K562 (cell line): Measurements from ENCODE around the gene CAST. TPM values are rescaled to one million over a fixed set of nuclear protein-coding genes. Genes with fewer than 3 reads are reported as not detected.

Experiments
- ATAC-seq: fragments of 200-7000 bp; cut with Tn5 transposase; 3 replicates; pipeline ENCODE4 v1.9.1; 2020; ENCODE audit warnings: moderate library complexity
- BruUV-seq: library from RNA; stranded (reverse); fragments of 400-500 nt; replicated peaks from 2 replicates; lab custom pipeline; 2021; lab: Mats Ljungman, UMichigan
- CTCF ChIA-PET: fragments of 300-600 bp; formaldehyde crosslinking; extraction: SDS; loops from one replicate; lab custom pipeline; 2021; ENCODE audit warnings: low intra/inter-chr PET ratio; lab: Yijun Ruan, JAX
- POLR2A ChIA-PET: fragments of 300-600, 350-650 bp; sonication (Branson Sonifier 250); formaldehyde crosslinking; extraction: SDS; loops from one replicate; lab custom pipeline; 2021; ENCODE audit warnings: antibody characterized with exemption, inconsistent platforms; lab: Yijun Ruan, JAX
- DNase-seq, 4 experiments: peaks; one replicate each; pipeline versions ENCODE4 v3.0.0 to v3.0.0-alpha.2; 2011 to 2018; ENCODE audit warnings: low spot score in 3 of 4, mixed read lengths in 3 of 4; ENCODE audit errors: extremely low read depth in 1 of 4
- FAIRE-seq: peaks from 2 replicates; lab custom pipeline; 2011; peaks lifted over from hg19 to GRCh38; lab: Jason Lieb, UNC
- H2AFZ ChIP-seq: 2 replicates; pipeline ENCODE4 v1.6.0; 2011; ENCODE audit warnings: low read depth, low read length, control low read depth, inconsistent platforms
- H3K27ac ChIP-seq: fragments of 200-600 bp; 3 replicates; pipeline ENCODE4 v1.8.0; 2011; ENCODE audit warnings: low read depth, mild to moderate bottlenecking, control low read depth, inconsistent platforms, low read length, moderate library complexity, mixed read lengths; ENCODE audit errors: extremely low read depth
- H3K27me3 ChIP-seq, 2 experiments: fragments of 300-600 bp in 1 of 2; 2 replicates in 1 of 2; 3 replicates in 1 of 2; pipeline versions ENCODE4 v1.6.0 to v1.8.0; 2011; ENCODE audit warnings: inconsistent platforms in 2 of 2, low read length in 2 of 2, mild to moderate bottlenecking in 1 of 2, mixed read lengths in 1 of 2, moderate library complexity in 1 of 2; ENCODE audit not compliant: control insufficient read depth in 2 of 2, insufficient read depth in 2 of 2
- H3K36me3 ChIP-seq: fragments of 300-600 bp; 3 replicates; pipeline ENCODE4 v1.8.0; 2011; ENCODE audit warnings: mild to moderate bottlenecking, low read length, inconsistent platforms; ENCODE audit not compliant: control insufficient read depth, insufficient read depth
- H3K4me1 ChIP-seq, 2 experiments: fragments of 200-600 bp in 1 of 2; replicated peaks in 1 of 2; 2 replicates in 1 of 2; 3 replicates in 1 of 2; pipeline versions ENCODE4 v1.5.1 to v1.8.0; 2011; ENCODE audit warnings: inconsistent platforms in 2 of 2, low read length in 2 of 2, mild to moderate bottlenecking in 1 of 2, mixed read lengths in 1 of 2, moderate library complexity in 1 of 2; ENCODE audit not compliant: control insufficient read depth in 2 of 2, insufficient read depth in 2 of 2
- H3K4me2 ChIP-seq: 2 replicates; pipeline ENCODE4 v1.6.1; 2011; ENCODE audit warnings: low read length, control low read depth, inconsistent platforms, mixed read lengths; ENCODE audit not compliant: insufficient read depth
- H3K4me3 ChIP-seq: fragments of 200-600 bp; sonication (generic), shearing (Covaris generic); 2 replicates; pipeline ENCODE4 v1.5.1; 2016; ENCODE audit warnings: control low read depth, inconsistent platforms
- H3K79me2 ChIP-seq: fragments of 200-600 bp; 3 replicates; pipeline ENCODE4 v1.8.0; 2011; ENCODE audit warnings: low read length, inconsistent platforms; ENCODE audit not compliant: control insufficient read depth, insufficient read depth
- H3K9ac ChIP-seq, 2 experiments: 2 replicates each; pipeline versions ENCODE4 v1.6.0 to v1.6.1; 2011; ENCODE audit warnings: low read depth in 2 of 2, low read length in 2 of 2, control low read depth in 1 of 2, inconsistent platforms in 1 of 2, mild to moderate bottlenecking in 1 of 2, mixed read lengths in 1 of 2; ENCODE audit not compliant: insufficient read depth in 1 of 2
- H3K9me1 ChIP-seq: one replicate; pipeline ENCODE4 v1.6.0; 2011; ENCODE audit warnings: inconsistent platforms, mild to moderate bottlenecking, low read length, moderate library complexity; ENCODE audit not compliant: control insufficient read depth, insufficient read depth
- H3K9me3 ChIP-seq: replicated peaks from 2 replicates; pipeline ENCODE4 v1.5.1; 2011; ENCODE audit warnings: low read depth, low read length, inconsistent platforms; ENCODE audit not compliant: control insufficient read depth, insufficient read depth
- H4K20me1 ChIP-seq: replicated peaks from 2 replicates; pipeline ENCODE4 v1.6.1; 2011; ENCODE audit warnings: low read length, inconsistent platforms, mixed read lengths; ENCODE audit not compliant: control insufficient read depth, insufficient read depth
- ARID2 ChIP-seq: fragments of 450-650 bp; IDR thresholded peaks from 2 replicates; pipeline ENCODE4 v1.6.1; 2017; ENCODE audit warnings: antibody characterized with exemption, mild to moderate bottlenecking
- DIDO1 ChIP-seq: fragments of 450-650 bp; IDR thresholded peaks from 2 replicates; pipeline ENCODE4 v1.6.1; 2016; ENCODE audit warnings: low read depth, missing biosample characterization, missing genetic modification characterization
- FOXJ2 ChIP-seq: fragments of 200-800 bp; sonication (Bioruptor generic); IDR thresholded peaks from 2 replicates; pipeline ENCODE4 v1.6.1; 2016; ENCODE audit warnings: missing genetic modification characterization, missing compliant biosample characterization
- FOXM1 ChIP-seq, 2 experiments: fragments of 450-650 bp in 1 of 2; sonication (generic) in 1 of 2; formaldehyde crosslinking in 1 of 2; IDR thresholded peaks; 2 replicates each; pipeline versions ENCODE4 v1.6.1 to v1.9.0; 2017 to 2022; ENCODE audit warnings: low read depth in 2 of 2, mild to moderate bottlenecking in 2 of 2, missing genetic modification reagents in 1 of 2, moderate library complexity in 1 of 2
- HDGF ChIP-seq: fragments of 450-650 bp; IDR thresholded peaks from 2 replicates; pipeline ENCODE4 v1.6.1; 2016
- HMG20A ChIP-seq: fragments of 450-650 bp; formaldehyde crosslinking; conservative IDR thresholded peaks from 2 replicates; pipeline ENCODE4 v1.4.0; 2020; ENCODE audit warnings: mild to moderate bottlenecking, mixed read lengths
- IRF2 ChIP-seq: sonication (generic); formaldehyde crosslinking; IDR thresholded peaks from 2 replicates; pipeline ENCODE4 v1.8.1; 2022; ENCODE audit warnings: mild to moderate bottlenecking, missing genetic modification reagents
- PATZ1 ChIP-seq: fragments of 250-450 bp; sonication (Bioruptor Pico); IDR thresholded peaks from 2 replicates; pipeline ENCODE4 v1.5.0; 2020; ENCODE audit warnings: mild to moderate bottlenecking, borderline replicate concordance
- PCBP2 ChIP-seq: fragments of 200-400 bp; formaldehyde crosslinking; IDR thresholded peaks from 2 replicates; pipeline ENCODE4 v1.6.1; 2018; ENCODE audit warnings: low read length, low read depth, mild to moderate bottlenecking, moderate library complexity; ENCODE audit not compliant: poor library complexity, severe bottlenecking
- PTBP1 ChIP-seq: fragments of 200-400 bp; formaldehyde crosslinking; IDR thresholded peaks from 2 replicates; pipeline ENCODE4 v1.6.1; 2017; ENCODE audit warnings: low read depth, low read length
- STAT6 ChIP-seq: sonication (generic); formaldehyde crosslinking; IDR thresholded peaks from 2 replicates; pipeline ENCODE4 v1.8.1; 2023; ENCODE audit warnings: mild to moderate bottlenecking, missing genetic modification reagents
- ZBTB17 ChIP-seq: fragments of 450-650 bp; formaldehyde crosslinking; IDR thresholded peaks from 2 replicates; pipeline ENCODE4 v1.4.0; 2020; ENCODE audit warnings: mild to moderate bottlenecking
- ZNF512 ChIP-seq: IDR thresholded peaks from 2 replicates; pipeline ENCODE4 v1.6.1; 2016; ENCODE audit warnings: missing genetic modification characterization, missing compliant biosample characterization
- ZNF707 ChIP-seq: fragments of 250-450 bp; sonication (Bioruptor Pico); conservative IDR thresholded peaks from 2 replicates; pipeline ENCODE4 v1.8.0; 2022; ENCODE audit warnings: inconsistent platforms, mild to moderate bottlenecking, moderate library complexity
- WGBS: fragments of 100-300 bp; shearing (Covaris generic); methylation state at CpG from one replicate; pipeline ENCODE4 v1.1.6; 2016; ENCODE audit warnings: low coverage, mixed read lengths; ENCODE audit not compliant: insufficient coverage; ENCODE audit errors: missing lambda C conversion rate; 5-methylcytosine and 5-hydroxymethylcytosine counted together
- in situ Hi-C: fragments of 300-500 bp; cut with MboI; formaldehyde crosslinking; loops from 4 replicates; pipeline ENCODE4 v1.15.0; 2018; ENCODE audit warnings: inconsistent platforms, mixed read lengths
- intact Hi-C: fragments of 100-400 bp; cut with micrococcal nuclease; formaldehyde crosslinking; loops from 2 replicates; pipeline ENCODE4 v1.14.2; 2022
- polyA plus RNA-seq, 8 experiments: library from polyadenylated mRNA; depleted of rRNA in 4 of 8; stranded (reverse) in 5 of 8; unstranded in 3 of 8; fragments of >200 nt; fragmentation: Nextera tagmentation in 2 of 8; fragmentation: Illumina TruSeq in 1 of 8; extraction: Ambion mirVana in 2 of 8; extraction: Trizol in 1 of 8; gene quantifications; 2 replicates each; pipeline versions ENCODE4 v1.2.1 to v1.2.3, GENCODE V29; 2011 to 2014; ENCODE audit warnings: inconsistent platforms in 1 of 8, missing spikeins in 1 of 8
- total RNA-seq, 7 experiments: library from RNA; depleted of rRNA in 6 of 7; stranded (reverse); fragments of >200 nt in 6 of 7; fragmentation: Illumina TruSeq in 2 of 7; extraction: Trizol in 2 of 7; gene quantifications; 2 replicates each; pipeline versions ENCODE4 v1.2.1 to v1.2.3, GENCODE V29; 2011 to 2021; ENCODE audit warnings: low replicate concordance in 1 of 7
- TF ChIP-seq, protein P1 (sequence below): fragments of 450-650 bp; IDR thresholded peaks from 2 replicates; pipeline ENCODE4 v1.6.1; 2016; ENCODE audit warnings: low read depth, mild to moderate bottlenecking, moderate library complexity

The CAST gene
- total and polyA plus RNA-seq, 9 of the 15 experiments (the other 6 are each of a cell fraction or from before 2014, with no cell fraction given): 55.5 to 136 (median 86.1) TPM

- no peaks in the 10 kb centered on the region for H3K4me1 ChIP-seq
- BruUV-seq: no TSS peak
- H3K79me2 ChIP-seq: no peaks in the 10 kb centered on the region
- no peak overlapping the region for H3K9ac ChIP-seq
- H3K4me3 ChIP-seq: no peak overlapping the region
- in situ Hi-C loops: no loop called here
- DNase-seq: no peak
- ChIA-PET POLR2A (no interaction called here), CTCF (no interaction called here)
- no peaks in the 10 kb centered on the region for H3K27me3 ChIP-seq
- H4K20me1 ChIP-seq: no peaks in the 10 kb centered on the region
- intact Hi-C loops: no loop called here
- FAIRE-seq: no peak
- no peak overlapping the region for H3K27ac ChIP-seq
- ATAC-seq: no peak
- no peak overlapping the region for H3K4me2 ChIP-seq
- H3K36me3 ChIP-seq: peaks cover 81% of the 10 kb centered on the region
- no peaks in the 10 kb centered on the region for H3K9me1 ChIP-seq
- H2AFZ ChIP-seq: no peak overlapping the region
- no peaks in the 10 kb centered on the region for H3K9me3 ChIP-seq
- WGBS: 94% methylated on average over 10 of the region's 11 CpGs
- TF ChIP-seq PTBP1: no peak
- TF ChIP-seq FOXJ2 (tag): no peak
- TF ChIP-seq FOXM1 (IDR thresholded peaks at IDR 0.05; ENCODE audit: low read depth): no peak
- TF ChIP-seq FOXM1 (CRISPR knock-in tag; IDR thresholded peaks at IDR 0.05; ENCODE audit: low read depth): no peak
- TF ChIP-seq STAT6: no peak
- TF ChIP-seq HDGF: no peak
- TF ChIP-seq DIDO1: no peak
- no peak for TF ChIP-seq IRF2 (CRISPR knock-in tag)
- TF ChIP-seq, protein P1, sequence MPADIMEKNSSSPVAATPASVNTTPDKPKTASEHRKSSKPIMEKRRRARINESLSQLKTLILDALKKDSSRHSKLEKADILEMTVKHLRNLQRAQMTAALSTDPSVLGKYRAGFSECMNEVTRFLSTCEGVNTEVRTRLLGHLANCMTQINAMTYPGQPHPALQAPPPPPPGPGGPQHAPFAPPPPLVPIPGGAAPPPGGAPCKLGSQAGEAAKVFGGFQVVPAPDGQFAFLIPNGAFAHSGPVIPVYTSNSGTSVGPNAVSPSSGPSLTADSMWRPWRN: no peak
- no peak for TF ChIP-seq HMG20A (CRISPR knock-in tag)
- no peak for TF ChIP-seq ZBTB17 (CRISPR knock-in tag)
- TF ChIP-seq ZNF707 (CRISPR knock-in tag): no peak
- no peak for TF ChIP-seq PATZ1 (CRISPR knock-in tag)
- TF ChIP-seq ZNF512 (tag): no peak
- TF ChIP-seq PCBP2: no peak
- TF ChIP-seq ARID2: no peak
These were observed 113.5 kb downstream of the CAST start for GRCh38 chr5:96775689-96776088.
